NCI-H748 (cell line): ENCODE data around the gene PNMA8B.
"Not testable (repeated sequence)": the region's sequence is repeated elsewhere in the genome, so short reads cannot be mapped to it uniquely, and the experiment has no call there.

Experiments
- DNase-seq: peaks from one replicate; lab custom pipeline; 2025; ENCODE audit not compliant: unreplicated experiment; lab: John Stamatoyannopoulos, UW

The PNMA8B gene

GRCh38 chr19:46514589-46515289 is 19.1 kb upstream of the PNMA8B start:
- DNase-seq = no peak

DNA sequence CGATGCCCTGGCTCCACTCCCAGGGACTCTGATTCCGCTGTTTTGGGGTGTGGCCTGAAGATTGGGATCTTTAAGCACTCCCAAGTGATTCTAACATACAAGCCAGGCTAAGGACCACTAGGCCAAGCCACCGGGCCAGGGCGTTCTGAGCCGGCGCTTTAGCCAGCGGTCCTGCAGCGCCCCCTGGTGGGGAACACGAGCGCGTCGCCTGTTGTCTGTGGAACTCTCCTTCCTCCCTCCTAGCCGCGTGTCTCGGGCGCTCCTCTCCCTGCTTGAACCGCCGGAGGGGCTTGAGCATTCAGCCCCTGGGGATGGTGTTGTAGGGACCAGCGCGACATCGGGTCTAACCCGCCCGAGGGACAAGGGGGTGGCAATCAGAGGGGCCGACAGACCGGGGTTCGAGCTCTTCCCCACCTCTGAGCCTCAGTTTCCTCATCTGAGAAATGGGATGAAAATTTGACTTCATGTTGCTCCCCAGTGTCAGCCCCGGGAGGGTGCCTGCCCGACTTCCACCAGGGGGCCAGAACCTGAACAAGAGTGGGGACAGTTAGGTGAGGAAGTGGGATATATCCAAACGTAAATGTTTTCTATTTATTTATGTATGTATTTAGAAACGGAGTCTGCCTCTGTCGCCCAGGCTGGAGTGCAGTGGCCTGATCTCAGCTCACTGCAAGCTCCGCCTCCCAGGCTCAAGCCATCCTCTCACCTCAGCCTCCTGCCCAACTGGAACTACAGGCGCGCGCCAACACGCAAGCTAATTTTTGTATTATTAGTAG is 18.0 kb upstream of the PNMA8B start:
- peak; percentile 52 for DNase-seq

GRCh38 chr19:46511237-46511636 is 15.6 kb upstream of the PNMA8B start:
- no peak for DNase-seq

DNA sequence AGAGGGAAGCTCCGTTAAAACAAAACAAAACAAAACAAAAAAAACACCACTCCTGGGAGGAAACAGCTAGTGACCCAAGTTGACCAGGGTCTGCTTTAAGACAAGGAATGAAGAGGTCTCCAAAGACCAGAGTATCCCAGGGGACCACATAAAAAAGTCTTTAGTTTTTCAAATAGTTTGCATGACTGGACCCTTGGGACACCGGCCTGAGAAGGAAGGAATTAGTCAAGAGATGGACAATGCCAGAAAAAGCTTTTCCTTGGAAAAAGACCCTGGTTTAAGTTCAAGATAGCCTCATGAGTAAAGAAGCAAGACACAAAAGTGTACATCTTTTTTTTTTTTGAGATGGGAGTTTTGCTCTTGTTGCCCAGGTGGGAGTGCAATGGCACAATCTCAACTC is 12.5 kb upstream of the PNMA8B start:
- no peak for DNase-seq

- DNase-seq = peak; percentile 74
These were observed 8.3 kb upstream of the PNMA8B start for GRCh38 chr19:46503848-46504453.

- DNase-seq = no peak
These were observed 7.2 kb upstream of the PNMA8B start for GRCh38 chr19:46502891-46503290.

DNA sequence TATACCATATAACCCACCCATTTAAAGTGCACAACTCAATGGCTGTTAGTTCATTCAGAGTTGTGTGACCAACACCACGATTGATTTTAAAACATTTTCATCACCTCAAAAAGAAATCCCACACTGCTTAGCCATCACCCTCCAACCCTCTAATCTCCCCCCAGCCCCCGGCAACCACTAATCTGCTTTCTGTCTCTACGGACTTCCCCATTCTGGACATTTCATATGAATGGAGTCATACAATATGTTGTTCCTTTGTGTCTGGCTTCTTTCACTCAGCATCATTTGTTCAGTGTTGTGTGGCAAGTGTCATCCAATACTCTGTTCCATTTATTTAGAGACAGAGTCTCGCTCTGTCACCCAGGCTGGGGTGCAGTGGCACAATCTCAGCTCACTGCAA is 4.0 kb upstream of the PNMA8B start:
- DNase-seq = no peak

DNA sequence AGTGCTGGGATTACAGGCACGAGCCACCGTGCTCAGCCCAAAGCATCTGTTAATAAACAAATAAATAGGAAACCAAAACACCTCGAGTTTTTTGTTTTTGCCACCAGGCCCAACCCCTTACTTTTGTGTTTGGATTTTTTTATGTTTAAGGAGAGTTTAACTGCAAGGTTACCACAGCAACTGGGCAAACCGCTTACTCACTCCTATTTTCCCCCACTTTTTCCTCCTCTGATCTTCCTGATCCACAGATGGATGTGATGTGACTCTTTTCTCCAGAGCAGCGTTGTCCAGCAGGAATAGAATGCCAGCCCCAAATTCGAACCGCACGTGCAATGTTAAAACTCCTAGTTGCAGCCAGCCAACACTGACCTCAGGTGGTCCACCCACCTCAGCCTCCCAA is 2.1 kb upstream of the PNMA8B start:
- no peak for DNase-seq

DNA sequence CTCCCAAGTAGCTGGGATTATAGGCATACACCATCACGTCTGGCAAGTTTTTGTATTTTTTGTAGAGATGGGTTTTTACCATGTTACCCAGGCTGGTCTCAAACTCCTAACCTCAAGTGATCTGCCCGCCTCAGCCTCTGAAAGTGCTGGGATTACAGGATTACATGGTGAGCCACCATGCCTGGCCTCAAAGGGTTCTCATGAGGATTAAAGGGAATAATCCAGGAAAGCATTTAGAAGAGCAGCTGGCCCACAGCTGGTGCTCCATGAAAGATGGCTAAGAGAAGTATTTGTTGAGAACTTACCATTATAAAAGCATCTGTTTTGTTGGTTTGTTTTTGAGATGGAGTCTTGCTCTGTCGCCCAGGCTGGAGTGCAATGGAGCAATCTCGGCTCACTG is 1.2 kb upstream of the PNMA8B start:
- not testable (repeated sequence) for DNase-seq

- DNase-seq = no peak
These were observed 637 bp upstream of the PNMA8B start for GRCh38 chr19:46496304-46496703.

DNA sequence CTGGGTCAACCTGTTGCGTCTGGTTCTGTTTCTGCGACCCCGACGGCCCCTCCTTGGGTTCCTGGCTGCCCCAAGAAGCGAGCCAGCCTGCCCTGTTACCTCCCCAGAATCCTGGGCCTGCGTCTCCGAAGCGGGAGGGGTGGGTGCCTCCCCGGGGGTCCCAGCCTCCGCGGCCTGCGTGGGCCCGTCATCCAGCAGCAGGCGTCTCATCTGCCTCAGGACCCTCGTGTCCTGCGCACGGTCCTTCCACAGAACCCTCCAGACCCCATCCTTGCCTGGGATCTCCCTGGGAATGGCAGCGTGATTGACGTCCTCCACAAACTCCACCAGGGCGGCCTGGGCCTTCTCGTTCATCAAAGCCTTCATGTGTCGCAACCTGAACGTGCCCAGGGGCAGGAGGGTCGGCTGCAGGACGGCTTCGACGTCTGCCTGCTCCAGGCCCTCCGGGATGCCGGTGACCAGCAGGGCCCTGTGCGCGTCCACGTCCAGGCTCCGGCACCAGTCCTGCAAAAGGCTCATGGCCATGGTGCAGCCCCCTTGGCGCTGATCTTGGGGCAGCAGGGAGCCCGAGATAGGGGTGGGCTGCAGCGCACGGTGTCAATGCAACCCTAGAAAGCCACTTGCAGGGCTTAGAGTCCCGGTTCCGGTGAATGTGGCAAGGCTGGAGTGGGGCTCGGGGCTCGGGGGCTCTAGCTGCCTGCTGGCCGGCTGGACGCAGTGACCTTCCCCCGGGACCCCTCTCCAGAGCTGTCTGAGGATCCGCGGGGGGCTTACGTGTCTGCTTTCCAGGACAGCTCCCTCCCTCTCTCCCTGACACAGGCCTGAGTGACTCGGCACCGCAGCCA is 504 bp downstream of the PNMA8B start:
- DNase-seq = no peak

DNA sequence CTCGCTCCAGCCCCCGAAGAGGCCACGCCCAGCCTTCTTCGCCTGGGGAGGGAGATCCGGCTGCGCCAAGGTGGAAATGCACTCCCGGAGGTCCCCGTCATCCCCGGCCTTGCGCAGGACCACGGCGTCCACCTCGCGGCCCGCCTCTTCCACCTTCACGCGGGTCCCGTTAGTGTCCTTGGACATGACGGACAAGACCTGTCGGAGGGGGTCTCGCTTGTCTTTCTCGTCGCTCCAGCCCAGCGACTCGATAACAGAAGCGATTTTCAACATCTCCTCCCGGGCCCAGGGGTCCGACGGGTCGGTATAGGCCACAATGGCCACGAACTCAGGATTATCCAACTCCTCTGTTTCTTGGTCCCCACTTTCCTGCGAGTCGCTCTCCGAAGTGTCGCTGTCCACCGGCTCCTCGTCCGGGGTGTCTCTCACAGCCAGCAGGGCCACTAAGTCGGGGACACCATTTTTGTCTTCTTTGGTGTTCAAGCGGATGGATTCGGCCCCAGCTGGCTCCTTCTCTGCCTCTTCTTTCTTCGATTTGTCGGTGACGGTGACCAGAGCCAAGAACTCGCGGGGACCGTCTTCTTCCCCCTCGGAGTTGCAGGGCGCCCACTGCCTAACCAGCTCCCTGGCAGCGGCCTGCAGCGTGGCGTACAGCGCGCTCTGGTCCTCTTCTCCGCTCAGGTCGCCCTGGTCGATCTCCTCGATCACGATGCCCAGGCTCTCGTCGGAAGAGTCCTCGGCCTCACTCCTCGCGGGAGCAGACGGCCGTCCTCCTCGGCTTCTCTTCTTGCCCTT is 1.3 kb downstream of the PNMA8B start:
- no peak for DNase-seq

DNA sequence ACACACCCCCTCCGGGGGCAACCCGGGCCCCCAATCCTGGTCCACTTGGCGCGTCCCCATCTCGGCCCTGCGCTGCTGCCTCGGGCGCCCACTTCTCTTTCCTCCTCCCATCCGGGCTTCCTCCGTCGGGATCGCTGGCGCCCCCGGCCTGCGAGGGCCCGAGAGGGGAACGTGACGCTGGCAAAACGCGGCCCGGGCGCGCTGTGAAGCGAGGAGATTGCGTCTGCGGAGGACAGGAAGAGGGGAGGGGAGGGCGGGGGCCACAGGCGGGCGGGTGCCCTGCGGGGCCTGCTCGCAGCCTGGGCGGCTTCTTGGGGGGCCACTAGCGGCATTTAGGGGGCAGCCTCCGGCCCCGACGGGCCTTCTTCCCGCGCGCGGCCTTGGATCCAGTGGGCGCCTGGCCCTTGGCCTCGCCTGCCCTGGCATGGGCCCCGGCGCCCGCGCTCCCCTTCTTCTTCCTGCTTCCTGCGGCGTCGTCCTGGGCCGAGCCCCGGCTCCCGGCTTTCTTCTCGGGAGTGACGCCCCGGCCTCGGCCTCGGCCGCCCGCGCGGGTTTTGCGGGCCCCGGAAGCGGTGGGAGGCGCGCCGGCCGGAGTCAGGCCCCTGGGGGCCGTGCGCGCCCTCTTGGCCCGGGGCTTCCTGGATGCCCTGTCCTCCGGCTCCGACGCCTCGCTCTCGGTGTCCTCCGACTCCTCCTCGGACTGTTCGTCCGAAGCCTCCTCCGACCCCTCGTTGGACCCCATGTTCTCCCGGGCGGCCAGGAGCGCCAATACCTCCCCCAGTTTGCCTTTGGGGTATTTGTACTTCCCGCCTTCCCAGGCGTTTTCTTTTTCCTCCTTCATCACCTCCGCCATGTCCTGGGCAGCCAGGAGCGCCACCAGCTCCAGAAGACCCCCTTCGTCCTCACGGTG is 2.2 kb downstream of the PNMA8B start:
- DNase-seq = no peak

DNA sequence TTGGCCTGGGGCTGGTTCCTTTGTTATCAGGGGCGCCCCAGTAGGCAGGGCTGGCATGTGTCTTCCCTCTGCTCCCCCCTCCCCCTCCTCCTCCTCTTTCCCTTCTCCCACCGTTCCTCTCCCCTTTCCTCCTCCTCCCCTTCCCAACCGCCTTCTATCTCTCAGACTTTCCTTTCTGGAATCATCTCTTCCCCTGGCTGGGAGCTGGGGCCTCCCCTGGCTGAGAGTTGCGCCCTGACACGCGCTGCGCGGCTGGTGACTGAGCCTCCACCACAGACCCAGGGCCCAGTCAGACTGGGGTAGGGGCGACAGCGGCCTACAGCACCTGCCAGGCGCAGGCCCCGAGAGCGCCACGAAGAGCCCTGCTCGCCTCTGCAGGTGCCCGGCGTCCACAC is 2.8 kb downstream of the PNMA8B start:
- DNase-seq = peak; percentile 37

DNA sequence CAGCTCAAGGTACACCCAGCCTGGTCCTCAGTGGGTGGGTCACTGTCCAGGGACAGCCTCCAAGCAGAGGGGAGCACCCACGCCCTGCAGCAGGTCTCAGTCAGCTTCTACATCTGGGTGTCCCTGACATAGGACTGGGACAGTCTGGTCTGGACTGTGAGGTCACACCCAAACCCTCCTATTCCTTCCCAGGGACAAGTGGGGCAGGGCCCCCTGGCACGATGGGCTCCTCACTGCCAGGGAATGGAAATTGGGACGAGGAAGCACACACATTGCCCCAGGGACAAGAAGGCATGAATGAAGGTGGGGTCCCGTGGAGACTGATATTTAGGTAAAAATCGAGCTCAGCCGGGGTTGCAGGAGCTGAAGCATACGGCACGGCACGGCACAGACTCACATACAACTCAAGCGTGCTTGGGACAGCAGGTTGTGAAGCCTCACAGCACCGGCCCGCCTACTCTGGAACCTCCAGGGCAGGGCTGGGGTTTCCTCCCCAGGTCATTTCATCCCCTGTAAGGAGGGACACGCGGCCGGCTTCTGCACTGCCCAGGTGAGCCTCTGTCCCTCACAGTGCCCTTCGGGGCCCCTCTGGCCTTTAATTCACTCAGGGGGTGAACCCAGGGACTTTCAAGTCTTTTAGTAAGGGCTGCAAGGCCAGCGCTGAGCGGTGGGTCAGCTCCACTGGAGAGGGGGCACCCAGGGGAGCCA is 3.5 kb downstream of the PNMA8B start:
- DNase-seq = no peak

DNA sequence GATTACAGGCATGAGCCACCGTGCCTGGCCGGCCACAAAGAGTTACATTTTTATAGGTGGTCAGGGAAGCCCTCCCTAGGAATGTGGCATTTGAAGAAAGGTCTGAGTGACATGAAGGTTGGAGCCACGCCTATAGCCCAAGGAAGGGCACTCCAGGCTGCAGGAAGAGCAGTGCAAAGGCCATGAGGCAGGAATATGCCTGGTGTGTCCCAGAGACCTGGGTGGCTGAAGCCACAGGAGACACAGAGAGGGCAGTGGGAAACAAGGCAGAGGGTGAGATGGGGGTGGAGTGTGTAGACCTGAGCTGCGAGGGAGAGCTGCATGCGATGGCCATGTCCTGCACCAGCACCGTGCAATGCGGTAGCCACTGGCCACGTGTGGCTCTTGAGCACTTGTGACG is 4.9 kb downstream of the PNMA8B start:
- DNase-seq = no peak

DNA sequence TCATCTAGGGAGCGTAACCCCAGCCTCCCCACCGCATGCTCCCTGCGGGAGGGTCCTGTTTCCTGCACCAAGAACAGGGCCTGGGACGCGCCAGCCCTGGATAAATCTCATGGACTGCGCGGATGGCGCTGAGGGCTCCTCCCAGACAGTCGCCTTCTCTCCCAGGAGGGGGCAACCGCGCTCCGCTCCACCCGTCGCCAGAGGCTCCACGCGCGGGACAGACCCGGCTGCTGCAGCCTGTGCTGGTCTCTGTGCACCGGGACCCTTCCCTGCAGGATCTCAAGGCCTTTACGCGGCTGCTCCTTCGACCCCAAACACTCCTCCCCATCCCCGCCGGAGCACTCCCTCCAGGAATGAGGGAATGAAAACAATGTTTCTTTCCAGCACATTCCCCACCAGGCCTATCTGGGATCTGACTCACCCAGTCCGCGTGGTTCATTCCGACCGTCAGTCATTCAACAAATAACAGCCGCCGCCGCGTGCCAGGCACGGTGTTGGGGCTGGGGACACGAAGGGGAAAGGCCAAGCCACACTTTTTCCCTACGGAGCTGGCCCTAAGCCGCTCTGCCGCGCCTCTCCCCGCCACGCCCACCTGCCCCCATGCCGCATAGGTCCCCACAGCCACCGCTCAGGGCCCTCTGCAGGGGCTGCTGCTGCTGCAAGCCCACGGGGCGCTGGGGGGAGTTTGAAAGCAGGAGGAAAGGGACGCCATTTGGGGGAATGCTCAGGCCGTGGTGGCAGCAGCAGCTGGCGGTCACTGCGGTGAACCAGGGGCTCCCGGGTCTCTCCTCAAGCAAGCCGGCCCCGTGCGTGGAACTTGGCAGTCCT is 6.0 kb downstream of the PNMA8B start:
- DNase-seq = no peak

DNA sequence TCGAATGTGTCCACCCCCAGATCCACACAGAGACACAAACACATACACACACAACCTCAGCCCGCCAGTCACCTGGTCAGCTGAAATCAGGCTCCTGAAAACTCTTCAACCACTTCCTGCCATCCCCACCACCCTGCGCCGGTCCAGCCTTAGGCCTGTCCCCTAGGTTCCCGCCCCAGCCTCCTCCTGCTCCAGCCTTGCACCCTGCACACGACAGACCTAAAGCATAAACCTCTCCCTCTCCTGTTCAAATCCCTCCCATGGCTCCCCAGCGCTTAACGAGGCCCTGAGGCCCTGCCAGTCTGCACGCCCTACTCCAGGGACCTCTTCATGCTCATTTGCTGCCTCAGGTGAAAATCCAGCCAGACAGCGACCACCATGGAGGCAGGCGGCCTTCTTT is 7.1 kb downstream of the PNMA8B start:
- no peak for DNase-seq
